OCI-LY1 (cell line): ENCODE data around the gene DNAH8.

ENCODE experiments used
- EZH2 ChIP-seq: fragments of 200-600 bp; sonication (generic), shearing (Covaris generic); IDR thresholded peaks from 2 replicates; pipeline ENCODE4 v1.8.0; 2017; ENCODE audit warnings: borderline replicate concordance, mixed run types, mild to moderate bottlenecking, antibody characterized with exemption, low read length, moderate library complexity, mixed read lengths
- TF ChIP-seq, protein P1 (sequence below): fragments of 200-600 bp; sonication (generic), shearing (Covaris generic); IDR thresholded peaks from 2 replicates; pipeline ENCODE4 v1.5.1; 2017; ENCODE audit warnings: mild to moderate bottlenecking, antibody characterized with exemption, low read length, moderate library complexity, mixed read lengths

DNA sequence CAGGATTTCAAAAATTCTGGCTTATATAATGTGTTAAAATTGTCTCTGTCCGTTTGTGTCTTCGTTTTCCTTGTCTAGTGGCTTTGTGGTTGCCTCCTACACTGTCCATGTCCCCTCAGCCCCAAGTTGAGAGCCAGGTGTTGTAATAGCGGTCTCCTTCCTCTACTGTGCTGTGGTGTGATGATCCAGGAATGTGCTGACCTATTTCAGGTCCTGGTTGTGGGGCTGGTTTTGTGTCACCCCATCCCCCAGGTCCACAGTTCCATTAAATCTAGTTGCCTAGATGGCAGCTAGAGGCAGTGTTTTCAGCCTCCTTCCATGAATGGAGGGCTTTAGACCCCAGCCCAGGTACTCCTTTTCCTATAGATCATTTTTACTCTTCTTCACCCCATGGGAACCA is 128.7 kb downstream of the DNAH8 start:
- no peak for TF ChIP-seq EZH2
- TF ChIP-seq, protein P1, sequence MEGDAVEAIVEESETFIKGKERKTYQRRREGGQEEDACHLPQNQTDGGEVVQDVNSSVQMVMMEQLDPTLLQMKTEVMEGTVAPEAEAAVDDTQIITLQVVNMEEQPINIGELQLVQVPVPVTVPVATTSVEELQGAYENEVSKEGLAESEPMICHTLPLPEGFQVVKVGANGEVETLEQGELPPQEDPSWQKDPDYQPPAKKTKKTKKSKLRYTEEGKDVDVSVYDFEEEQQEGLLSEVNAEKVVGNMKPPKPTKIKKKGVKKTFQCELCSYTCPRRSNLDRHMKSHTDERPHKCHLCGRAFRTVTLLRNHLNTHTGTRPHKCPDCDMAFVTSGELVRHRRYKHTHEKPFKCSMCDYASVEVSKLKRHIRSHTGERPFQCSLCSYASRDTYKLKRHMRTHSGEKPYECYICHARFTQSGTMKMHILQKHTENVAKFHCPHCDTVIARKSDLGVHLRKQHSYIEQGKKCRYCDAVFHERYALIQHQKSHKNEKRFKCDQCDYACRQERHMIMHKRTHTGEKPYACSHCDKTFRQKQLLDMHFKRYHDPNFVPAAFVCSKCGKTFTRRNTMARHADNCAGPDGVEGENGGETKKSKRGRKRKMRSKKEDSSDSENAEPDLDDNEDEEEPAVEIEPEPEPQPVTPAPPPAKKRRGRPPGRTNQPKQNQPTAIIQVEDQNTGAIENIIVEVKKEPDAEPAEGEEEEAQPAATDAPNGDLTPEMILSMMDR = no peak
